NCI-H1694 treated with DMSO at 0.1 percent for 48 hours (cell line): ENCODE data around the gene FAS.
A peak's percentile ranks its signal among the peaks of the same experiment; 100 is the strongest.
"Not testable (repeated sequence)": the region's sequence is repeated elsewhere in the genome, so short reads cannot be mapped to it uniquely, and the experiment has no call there.

ENCODE experiments used
- DNase-seq: peaks from one replicate; lab custom pipeline; 2025; lab: John Stamatoyannopoulos, UW

The FAS gene

GRCh38 chr10:88992921-88993524, 2.4 kb downstream of the FAS start:
- no peak for DNase-seq

GRCh38 chr10:88994019-88994418, 3.4 kb downstream of the FAS start:
- no peak for DNase-seq

- no peak for DNase-seq
Measured at GRCh38 chr10:88995156-88995876, 4.7 kb downstream of the FAS start.

GRCh38 chr10:88996927-88997326, 6.3 kb downstream of the FAS start:
- DNase-seq: no peak

GRCh38 chr10:88999625-89000024, 9.0 kb downstream of the FAS start:
- no peak for DNase-seq

- no peak for DNase-seq
Measured at GRCh38 chr10:89001024-89001728, 10.6 kb downstream of the FAS start.

- no peak for DNase-seq
Measured at GRCh38 chr10:89001729-89002072, 11.1 kb downstream of the FAS start.

GRCh38 chr10:89002226-89002978, 11.8 kb downstream of the FAS start:
- DNase-seq: no peak

- no peak for DNase-seq
Measured at GRCh38 chr10:89003344-89003743, 12.7 kb downstream of the FAS start.

- no peak for DNase-seq
Measured at GRCh38 chr10:89007129-89007893, 16.7 kb downstream of the FAS start.

GRCh38 chr10:89018700-89019346, 28.2 kb downstream of the FAS start:
- not testable (repeated sequence) for DNase-seq

GRCh38 chr10:89019569-89020327, 29.1 kb downstream of the FAS start:
- DNase-seq: no peak

GRCh38 chr10:89021526-89021925, 30.9 kb downstream of the FAS start:
- DNase-seq: not testable (repeated sequence)

GRCh38 chr10:89022734-89023133, 32.1 kb downstream of the FAS start:
- DNase-seq: no peak

- DNase-seq: no peak
Measured at GRCh38 chr10:89025453-89025852, 34.9 kb downstream of the FAS start.

- no peak for DNase-seq
Measured at GRCh38 chr10:89029181-89029580, 38.6 kb downstream of the FAS start.

GRCh38 chr10:89029785-89030437, 39.3 kb downstream of the FAS start:
- peak; percentile 64 for DNase-seq

- DNase-seq: no peak
Measured at GRCh38 chr10:89030791-89031190, 40.2 kb downstream of the FAS start.

- no peak for DNase-seq
Measured at GRCh38 chr10:89032141-89032891, 41.7 kb downstream of the FAS start.
